HG03460 (cell line): ENCODE data around the gene MICAL2.
A peak's percentile ranks its signal among the peaks of the same experiment; 100 is the strongest.

Source experiments
- ATAC-seq: cut with Tn5 transposase; IDR thresholded peaks from one replicate; pipeline ENCODE4 v1.9.1; 2021; ENCODE audit not compliant: unreplicated experiment

MICAL2 gene

GRCh38 chr11:12099132-12099873 is 11.1 kb upstream of the MICAL2 start:
- ATAC-seq = no peak

DNA sequence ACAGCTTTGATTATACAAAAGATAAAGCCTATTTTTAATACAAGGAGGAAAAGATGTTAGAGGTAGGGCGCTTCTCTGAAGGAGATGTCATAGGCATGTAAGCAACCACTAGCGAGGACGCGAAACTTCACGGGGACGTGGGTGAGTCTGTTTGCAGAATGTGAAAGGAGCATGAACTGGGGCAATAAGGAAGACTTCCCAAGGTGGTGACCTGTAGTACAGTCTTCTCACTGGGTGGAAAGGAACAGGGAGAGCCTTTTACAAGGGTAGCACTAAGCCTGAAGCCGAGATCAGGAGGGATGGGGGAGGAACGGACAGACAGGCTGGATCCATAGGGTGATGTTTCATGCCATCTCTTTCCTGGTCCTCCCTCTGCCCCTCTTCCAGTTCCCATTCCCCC is 10.0 kb upstream of the MICAL2 start:
- no peak for ATAC-seq

- ATAC-seq = no peak
Measured at GRCh38 chr11:12100841-12101242, 9.5 kb upstream of the MICAL2 start.

DNA sequence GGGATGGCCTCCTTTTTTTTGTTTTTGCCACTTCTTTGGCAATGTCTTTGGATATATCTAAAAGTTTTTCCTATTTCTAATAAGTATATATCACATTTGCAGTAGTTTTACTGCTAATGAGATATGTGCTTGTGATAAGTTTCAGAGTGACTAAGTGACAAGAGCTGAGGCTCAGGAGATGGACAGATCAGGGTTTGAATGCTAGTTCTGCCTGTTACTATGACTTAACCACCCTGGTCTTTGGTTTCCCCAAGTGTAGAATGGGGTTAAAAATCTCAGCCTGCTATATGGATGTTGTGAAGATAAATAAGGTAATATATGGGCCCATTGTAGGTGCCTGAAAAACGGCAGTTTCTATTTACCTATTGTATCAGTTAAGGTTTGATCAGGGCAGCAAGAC is 9.1 kb upstream of the MICAL2 start:
- no peak for ATAC-seq

GRCh38 chr11:12102588-12103410 is 7.6 kb upstream of the MICAL2 start:
- ATAC-seq = no peak

DNA sequence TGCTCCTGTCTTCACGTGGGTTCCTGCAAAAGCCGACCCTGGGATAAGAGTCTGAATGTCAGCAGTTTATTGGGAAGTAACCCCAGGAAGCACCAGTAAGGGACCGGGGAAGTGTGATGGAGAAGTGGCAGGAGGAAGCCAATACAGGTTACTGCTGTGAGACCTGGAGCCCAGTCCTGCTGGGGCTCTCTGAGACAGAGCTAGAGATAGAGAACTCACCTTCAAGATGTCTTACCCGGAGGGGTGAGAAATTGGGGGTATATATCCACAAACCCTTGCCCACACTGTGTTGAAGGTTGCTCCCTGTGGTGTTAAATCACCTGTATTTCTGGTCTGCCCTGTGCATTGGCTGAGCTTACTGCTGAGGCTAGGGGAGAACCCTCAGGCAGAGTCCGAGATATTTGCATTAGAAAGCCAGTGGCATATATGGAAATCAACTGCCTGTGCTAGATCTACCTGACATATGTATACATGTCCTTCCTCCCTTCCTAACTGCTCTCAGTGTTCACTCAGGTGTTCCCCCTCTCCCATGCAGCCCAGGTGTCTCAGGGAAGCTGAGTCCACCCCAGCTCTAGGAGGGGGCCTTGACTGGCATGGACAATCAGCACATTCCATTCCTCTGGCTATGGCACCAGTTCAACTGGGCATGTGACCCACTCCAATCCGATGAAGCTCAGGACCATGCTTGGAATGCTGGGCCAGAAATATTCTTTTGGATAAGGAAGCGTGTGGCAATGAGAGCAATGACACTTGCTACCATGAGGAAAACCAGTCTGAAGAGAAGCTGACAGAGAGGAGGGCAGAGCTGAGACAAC is 6.8 kb upstream of the MICAL2 start:
- no peak for ATAC-seq

- ATAC-seq = no peak
Measured at GRCh38 chr11:12105471-12105870, 4.9 kb upstream of the MICAL2 start.

DNA sequence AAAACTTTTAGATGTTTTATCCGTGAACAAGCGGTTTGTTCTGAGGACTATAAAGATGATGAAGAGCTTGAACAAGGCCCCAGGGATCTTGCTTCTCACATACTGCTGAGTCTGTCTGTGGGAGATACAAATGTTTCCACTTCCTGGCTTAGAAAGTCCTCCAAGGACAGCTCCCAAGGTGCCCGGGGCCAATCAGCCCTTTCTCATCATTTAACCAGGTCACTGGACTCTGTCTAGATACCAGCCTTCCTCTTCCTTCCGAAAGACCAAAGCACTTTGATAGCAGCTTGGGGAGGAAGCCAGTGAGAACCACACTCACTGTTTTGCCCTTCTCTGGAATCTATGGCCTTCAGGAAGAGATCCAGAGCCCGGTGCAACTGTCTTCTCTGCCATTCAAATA is 4.3 kb upstream of the MICAL2 start:
- no peak for ATAC-seq

GRCh38 chr11:12106501-12106900 is 3.9 kb upstream of the MICAL2 start:
- ATAC-seq = no peak

GRCh38 chr11:12108875-12109453 is 1.4 kb upstream of the MICAL2 start:
- no peak for ATAC-seq

DNA sequence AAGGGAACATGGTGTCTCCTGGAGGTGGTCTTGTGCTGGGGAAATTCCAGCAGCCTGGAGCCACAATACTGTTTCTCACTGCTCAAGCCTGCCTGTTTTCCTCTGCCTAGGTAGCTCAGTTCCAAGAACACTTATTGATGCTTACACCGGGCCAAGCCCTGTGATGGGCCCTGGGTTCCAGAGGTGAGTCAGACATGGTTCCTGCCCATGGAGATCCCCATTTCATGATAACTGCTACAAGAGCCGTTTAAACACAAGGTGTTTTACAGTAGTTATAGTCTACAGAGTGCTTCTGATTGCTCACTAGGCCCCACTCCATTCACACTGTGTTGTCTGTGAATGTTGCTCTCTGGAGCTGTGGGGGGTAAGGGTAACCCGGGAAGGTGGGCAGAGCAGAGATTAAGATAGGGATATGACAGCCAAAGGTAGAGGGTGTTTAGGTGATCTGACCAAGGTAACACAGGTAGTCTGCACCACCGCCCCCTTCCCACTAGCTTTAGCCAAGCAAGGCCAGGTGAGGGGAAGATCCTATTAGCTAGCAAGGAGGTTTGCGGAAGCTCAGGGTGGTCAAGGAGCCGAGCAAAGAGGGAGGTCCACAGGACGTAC is 696 bp upstream of the MICAL2 start:
- no peak for ATAC-seq

DNA sequence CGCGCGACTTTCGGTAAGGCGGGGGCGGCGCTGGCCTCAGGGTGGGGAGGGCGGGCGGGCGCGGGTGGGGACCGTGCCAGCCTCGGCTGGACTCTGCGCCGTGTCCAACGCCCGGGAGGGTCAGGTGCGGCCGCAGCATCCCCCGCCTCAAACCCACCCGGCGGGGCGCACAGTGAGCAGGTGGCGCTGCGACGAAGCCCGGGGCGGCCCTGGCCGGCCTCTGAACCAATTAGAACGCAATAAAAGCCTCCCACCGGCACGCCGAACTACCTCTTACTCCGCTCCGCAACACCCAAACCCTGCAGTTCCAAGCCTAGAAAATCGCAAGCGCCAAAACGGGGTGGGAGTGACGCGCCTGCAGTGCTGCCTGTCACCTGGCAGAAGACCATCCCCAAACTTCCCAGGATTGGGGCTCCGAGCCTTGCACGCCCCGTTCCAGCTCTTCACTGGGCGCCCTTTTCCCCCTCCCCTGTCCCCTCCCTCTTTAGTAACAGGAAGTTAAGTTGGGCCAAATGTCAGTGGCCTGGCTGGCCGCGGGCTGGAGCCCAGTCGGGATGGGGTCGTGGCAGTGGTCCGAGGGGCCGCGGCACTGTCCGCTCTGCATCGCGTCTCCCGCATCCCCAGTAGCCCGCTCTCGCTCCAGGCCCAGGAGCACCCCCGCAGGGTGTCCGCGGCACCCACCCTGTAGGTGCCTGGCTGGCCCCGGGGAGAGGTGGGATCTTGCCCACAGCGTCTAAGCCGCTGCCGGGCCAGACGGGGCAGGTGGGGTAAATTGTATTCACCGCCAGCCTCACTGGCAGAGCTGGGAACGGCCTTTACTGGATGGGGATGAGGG is 541 bp downstream of the MICAL2 start:
- peak; percentile 13 for ATAC-seq

- ATAC-seq = no peak
Measured at GRCh38 chr11:12111549-12112520, 1.4 kb downstream of the MICAL2 start.

GRCh38 chr11:12112750-12113149 is 2.4 kb downstream of the MICAL2 start:
- ATAC-seq = no peak

- ATAC-seq = no peak
Measured at GRCh38 chr11:12113294-12113693, 2.9 kb downstream of the MICAL2 start.

DNA sequence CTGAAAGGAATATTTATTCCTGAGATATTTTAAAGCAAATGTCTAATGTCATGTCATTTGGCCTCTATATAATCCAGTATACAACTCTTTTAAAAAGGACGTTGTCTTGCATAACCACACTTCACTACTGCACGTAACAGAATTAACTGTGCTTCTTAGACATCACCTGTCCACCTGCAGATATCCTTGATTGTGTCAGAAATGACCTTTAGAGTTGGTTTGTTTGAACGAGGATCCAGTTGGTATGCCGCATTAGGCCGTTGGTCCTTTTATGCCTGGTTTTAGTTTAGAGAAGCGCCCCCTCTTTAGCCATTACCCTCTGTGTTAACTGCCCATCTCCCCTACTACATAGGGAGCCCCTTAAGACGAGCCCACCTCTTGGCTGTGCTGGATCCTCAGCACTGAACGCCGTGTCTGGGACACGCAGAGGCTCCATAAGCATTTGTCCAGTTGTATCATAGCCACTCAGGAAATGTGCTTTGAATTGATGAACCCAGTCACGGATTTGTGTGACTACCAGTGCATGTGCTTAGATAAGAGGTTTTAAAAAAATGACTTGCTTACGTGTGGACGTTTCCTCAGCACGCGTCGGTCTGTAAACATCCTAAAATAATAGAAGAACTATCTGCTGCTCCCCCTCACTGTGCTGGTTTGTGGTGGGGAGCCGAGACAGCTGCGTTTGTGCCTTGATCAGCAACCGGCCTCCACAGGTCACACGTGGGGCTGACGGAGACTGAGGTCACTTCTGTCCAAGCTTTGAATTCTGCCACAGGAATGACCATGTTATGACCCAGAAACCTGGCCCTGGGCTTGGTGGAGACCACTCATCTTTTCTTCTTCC is 4.0 kb downstream of the MICAL2 start:
- ATAC-seq = no peak

GRCh38 chr11:12116425-12117032 is 6.1 kb downstream of the MICAL2 start:
- no peak for ATAC-seq
